DMS 273 (cell line): ENCODE data around the gene FAM240A.
"Not testable (repeated sequence)": the region's sequence is repeated elsewhere in the genome, so short reads cannot be mapped to it uniquely, and the experiment has no call there.

Source experiments
- DNase-seq: peaks from one replicate; lab custom pipeline; 2025; ENCODE audit not compliant: unreplicated experiment; lab: John Stamatoyannopoulos, UW

The FAM240A gene

DNA sequence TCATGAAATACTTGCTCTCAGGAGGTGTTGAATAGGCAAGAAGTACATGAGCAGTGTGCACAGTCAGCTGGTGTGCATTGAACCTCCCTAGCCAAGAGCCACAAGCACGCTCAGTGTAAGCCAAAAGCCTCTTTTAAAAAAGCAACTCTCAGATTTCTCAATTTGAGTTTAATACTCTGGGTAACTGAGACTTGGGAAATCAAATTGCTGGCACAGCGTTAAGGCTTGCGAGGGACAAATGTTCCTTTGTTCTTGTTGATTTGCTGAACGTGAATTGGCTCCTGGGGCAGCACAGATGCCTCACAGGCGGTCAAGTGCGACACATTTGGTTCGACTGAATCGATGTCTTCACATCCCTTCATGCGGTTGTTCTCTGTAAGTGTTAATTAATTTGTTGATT, at the start of gene FAM240A:
TSS of gene FAM240A (plus strand) at position 202 of the 400 bp plus-strand sequence. CDS start at position 361, 159 bp downstream.
- DNase-seq, result no peak

DNA sequence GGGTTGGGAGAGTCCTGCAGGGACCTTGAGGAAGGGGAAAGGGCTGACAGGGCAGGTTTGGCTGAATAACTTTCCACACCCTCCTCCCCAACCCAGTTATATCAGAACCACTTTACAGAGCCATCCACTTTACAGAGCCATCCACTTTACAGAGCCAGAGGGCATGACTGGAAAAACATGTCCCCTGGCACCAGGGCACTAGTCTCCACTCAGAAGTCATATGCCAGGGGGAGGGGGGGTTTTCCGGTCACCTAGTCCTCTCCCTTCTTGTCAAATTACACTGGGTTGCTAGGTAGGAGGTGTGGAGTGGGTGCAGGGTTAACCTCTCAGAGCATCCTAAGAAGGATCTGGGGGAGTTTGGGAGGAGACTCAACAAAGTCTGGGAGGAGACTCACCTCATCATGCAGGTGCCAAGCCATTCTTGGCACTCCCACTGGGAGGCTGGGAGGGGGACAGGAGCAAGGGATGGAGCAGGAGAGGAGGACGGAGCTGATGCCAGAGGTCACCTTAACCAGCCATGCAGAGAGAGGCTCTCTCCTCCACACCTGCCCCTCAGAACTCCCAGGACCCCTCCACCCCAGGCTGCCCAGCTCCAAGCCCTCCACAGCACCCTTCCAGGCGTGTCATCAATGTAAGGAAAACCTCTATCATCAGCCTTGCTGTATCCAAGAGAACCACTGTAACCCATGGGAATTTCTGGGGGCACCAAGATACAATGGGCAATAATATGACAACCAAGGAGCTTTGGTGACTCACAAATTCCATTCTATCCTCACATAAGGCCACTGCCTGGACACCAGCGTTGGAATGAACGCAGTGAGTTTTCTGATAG, 47.9 kb upstream of the FAM240A start:
- no peak for DNase-seq

GRCh38 chr3:46565077-46565476, 47.2 kb upstream of the FAM240A start:
- DNase-seq, result no peak

DNA sequence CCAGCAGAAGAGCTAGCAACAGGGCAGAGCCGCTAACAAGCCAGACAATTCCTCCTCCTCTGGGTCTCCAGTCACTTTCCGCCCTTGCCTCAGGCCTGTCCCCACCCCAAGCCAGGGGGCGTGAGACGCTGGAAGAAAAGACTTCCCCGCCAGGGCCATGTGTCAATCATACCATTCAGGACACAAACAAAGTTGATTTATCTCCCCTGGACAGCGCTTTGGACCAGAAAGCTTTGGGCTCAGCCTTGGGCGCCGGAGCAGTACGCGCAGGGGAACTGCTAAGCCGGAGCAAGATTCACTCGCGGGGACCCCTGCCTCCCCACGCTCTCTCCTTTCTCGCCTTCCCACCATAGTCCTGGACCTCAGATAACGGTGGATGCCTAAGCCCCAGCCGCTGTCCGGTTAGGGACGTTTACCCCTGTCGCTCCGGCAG, 46.7 kb upstream of the FAM240A start:
- DNase-seq, result no peak

DNA sequence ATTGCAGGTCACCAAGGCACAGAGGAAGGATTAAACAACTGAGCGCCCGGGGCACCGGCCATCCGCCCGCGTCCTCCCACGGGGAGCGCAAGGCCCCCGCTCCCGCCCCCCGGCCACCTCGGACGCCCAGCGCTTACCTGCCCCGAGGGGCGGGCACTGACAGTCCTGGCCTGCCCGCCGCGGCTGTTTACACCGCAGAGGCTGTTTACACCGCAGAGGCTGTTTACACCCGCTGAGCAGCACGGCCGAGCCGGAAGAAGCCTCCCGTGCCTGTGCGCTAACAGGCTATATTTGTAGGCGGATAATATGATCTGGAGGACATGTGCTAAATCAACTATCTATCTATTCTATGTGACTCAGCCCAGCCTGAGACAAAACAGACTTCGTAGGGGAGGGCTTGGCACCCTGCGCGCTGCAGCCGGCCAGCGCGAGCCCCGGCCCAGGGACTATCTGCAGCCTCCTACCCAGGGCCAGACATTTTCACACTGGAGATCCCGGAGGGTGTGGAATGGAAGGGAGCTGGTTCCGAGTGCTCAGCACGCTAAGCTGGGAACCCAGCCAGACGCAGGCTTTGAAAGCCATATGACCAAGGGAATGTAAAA, 46.2 kb upstream of the FAM240A start, which contains the start of gene LRRC2:
TSS of gene LRRC2 (minus strand) at position 263 of the 602 bp plus-strand sequence. CDS start 14,711 bp downstream, outside the sequence.
- peak; percentile 60 for DNase-seq

DNA sequence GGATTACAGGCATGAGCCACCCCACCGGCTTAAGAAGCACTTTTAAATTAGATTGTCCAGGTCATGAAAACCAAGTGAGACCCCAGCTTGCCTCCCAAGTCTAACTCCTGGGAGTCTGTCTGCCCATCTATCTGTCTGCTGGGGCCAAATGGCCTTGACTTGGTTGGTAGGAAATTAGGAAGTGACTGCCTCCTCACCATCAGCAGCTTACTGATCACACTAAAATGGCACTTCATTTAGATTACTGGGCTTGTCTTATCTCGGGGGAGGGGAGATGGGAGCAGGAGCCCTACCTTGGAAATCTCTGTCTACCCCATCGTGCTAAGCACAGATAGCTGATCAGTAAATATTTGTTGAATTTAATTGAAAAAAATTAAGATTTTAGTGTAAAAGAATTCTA, 40.6 kb upstream of the FAM240A start:
- DNase-seq, result no peak

GRCh38 chr3:46573701-46574100, 38.6 kb upstream of the FAM240A start:
- DNase-seq, result no peak

GRCh38 chr3:46574243-46574646, 38.1 kb upstream of the FAM240A start:
- DNase-seq, result no peak

DNA sequence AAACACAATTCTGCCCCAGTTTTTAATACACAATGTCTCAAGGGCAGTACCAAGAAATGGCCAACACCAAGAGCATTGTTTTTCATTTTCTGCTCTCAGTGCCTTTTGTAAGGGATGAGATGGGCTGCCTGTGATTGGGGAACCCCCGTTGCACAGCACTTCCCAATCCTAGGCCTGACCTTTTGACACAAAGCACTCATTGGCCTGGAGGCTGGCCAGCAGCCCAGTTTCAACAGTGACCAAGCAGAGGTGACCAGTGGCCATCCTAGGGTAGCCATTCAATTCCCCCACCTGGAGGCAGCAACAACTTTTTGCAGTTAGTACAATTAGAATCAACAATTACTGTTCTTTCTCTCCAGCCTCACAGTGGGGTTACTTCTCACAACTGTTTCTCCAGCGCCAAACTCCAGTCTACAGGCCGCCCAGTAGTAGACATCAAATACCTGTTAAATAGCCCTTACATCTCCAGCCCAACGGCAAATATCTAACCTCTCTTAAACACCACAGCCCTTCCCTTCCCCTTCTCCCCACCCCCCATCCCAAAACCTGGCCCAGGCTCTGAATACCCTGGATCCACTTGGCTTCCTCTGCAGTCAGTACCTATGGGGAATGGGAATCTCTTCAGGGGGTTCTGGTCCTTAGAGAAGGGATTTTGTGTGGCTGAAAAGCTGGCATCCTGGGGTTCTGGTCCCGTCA, 37.3 kb upstream of the FAM240A start:
- no peak for DNase-seq

DNA sequence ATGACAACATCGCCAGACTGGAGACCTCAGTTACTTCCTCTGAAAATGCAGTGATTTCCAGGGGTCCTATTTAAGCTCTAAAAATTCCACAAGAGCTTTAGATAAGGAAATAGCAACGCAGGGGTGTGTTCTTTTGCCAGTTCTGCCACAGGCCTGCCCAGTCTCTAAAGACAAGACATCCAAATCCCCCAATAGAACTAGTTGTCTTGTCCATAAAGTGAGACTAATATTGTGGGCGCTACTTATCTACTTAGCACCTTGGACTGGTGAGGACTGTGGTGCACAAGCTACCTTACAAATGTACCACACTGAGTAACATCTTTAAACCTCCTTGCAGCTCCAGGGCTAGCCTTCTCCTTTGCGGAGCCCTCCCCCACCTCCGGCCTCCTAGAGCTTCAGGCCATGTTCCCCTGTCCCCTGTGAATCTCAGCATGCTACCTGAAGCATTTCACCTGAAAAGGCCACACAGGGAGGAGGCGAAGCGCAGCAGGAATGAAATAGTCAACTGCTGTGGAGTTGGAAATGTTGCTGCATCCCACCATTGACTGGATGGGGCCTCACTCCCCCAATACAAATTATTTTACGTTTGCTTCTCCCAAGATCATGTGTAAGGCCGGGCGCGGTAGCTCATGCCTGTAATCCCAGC, 36.6 kb upstream of the FAM240A start:
- no peak for DNase-seq

DNA sequence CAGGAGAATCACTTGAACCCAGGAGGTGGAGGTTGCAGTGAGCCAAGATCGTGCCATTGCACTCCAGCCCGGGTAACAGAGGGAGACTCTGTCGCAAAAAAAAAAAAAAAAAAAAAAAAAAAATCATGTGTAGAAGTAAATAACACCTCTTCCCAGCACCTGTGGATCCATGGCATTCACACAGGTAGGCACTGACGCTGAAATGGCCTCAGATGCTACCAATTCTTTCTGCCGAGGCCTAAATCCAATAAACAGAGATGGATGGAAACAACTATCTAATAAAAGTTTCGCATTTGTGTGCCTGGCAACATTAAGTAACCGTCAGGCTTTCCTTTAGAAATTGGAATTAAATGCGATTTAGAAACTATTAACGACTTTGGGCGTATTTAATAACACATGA, 35.9 kb upstream of the FAM240A start:
- no peak for DNase-seq

DNA sequence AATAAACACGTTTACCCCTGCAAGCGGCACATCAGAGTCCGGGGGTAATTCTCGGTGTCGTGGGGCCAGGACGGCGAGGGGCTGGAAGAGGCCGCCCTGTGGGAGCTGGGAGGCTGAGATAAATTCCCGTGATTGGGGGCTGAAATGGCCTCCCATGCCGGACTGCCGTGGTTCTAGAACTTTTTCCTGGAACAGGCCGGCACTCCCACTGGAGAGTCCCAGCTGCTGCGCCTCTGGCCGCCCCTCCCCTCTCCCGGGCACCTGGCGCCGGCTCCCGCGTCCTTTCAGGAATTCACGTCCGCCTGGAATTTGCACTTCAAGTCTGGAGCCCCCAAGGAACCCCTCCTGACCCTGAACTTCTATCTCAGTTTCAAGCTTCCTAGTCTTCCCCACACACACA, 35.4 kb upstream of the FAM240A start:
- no peak for DNase-seq

GRCh38 chr3:46577580-46578249, 34.6 kb upstream of the FAM240A start:
- DNase-seq, result not testable (repeated sequence)

- DNase-seq, result no peak
These were observed 33.2 kb upstream of the FAM240A start for GRCh38 chr3:46578973-46579755.

- DNase-seq, result no peak
These were observed 32.5 kb upstream of the FAM240A start for GRCh38 chr3:46579756-46580286.

GRCh38 chr3:46580675-46581074, 31.6 kb upstream of the FAM240A start:
- no peak for DNase-seq

DNA sequence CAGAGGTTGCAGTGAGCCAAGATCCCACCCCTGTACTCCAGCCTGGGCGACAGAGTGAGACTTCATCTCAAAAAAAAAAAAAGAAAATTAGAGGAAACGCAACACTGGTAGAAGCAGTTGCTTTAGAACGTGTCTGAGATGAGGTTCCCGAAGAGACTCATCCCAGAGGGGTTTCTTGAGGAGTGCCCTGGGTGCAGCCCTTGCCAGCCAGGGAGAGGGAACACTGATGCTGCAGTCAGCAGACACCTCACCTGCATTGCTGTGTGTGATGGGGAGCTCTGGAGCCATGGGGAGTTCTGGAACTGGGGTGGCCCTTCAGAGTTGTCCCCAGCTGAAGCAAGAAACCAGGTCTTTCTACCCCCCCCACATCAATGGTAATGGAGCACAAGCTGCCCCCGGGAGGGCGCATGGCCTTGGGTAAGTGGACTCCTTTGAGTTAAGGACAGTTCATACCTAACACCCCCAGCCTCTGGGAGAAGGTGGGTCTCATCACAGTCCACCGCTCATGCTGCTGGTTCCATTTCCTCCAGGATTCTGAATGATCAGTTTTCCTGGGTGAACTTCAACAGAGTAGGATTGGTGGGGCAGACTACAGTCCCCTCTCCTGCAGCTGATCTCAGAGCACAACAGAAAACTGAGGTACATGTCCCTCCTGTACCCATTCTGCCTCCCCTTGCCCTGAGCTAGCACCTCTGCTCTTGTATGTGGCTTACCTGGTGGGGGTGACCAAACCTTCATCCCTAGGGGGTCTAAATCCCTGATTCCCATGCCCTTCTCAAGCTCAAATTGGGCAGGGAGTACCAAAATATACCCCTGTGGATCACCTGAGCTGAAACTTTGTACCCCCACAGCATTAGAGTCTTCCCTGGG, 27.5 kb upstream of the FAM240A start:
- no peak for DNase-seq

DNA sequence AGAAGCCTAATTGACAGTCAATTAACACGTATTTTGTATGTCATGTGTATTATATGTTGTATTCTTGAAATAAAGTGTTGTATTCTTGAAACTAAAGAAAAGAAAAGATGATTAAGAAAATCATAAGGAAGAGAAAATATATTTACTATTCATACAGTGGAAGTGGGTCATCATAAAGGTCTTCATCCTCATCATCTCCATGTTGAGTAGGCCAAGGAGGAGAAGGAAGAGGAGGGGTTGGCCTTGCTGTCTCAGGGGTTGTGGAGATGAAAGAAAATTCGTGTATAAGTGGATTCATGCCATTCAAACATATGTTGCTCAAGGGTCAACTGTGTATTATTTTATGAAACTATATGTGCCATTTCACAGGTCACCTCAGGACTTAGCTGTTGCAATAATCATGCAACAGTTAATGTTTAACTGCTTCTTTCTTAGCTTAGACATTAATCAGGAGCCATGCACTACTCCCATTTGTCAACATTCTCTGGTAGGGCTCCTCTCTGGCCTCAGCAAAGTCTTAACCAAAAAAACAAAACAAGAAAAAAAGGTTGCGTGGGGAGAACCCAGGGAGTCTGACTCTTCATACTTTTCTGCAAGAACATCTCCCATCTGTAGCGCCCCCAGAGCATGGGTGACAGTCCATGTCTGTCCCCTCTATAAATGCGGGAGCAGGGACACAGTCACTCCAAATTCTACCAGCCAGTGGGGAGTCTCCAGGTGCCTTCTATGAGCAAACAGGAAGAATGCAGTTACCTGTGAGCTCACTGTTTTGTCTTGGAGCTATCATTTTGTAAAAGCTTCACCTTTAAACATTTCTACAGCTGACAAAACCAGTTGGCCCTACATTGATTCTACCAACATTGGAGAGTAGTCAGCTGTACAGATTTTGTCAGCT, 26.3 kb upstream of the FAM240A start:
- DNase-seq, result no peak
